Measurements from ENCODE around the gene PINLYP. TPM values are rescaled to one million over a fixed set of nuclear protein-coding genes. Genes with fewer than 3 reads are reported as not detected.

PINLYP gene
- total RNA-seq, 1 experiment from 2014 or later = 11.9 TPM

DNA sequence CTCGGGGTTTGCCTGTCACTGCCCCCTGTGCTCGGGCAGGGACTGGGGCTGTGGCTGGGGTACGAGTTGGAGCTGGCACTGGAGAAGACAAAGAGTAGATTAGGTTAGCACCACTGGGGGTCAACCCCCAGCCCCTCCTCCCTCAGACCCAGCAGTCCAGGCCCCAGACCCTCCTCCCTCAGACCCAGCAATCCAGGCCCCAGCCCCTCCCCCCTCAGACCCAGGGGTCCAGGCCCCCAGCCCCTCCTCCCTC is 23.5 kb upstream of the PINLYP start:
- Histone ChIP-seq H4K8ac (replicated peaks; ENCODE audit: insufficient read length, low read depth, low read length) (no peak overlapping the region), H3K4me2 (ENCODE audit: insufficient read depth, insufficient read length, low read length) (no peak overlapping the region), H3K23ac (ENCODE audit: insufficient read length, low read depth, low read length) (no peak overlapping the region), H3K9ac (ENCODE audit: extremely low read depth, insufficient read length, low read length) (no peak overlapping the region), H4K91ac (ENCODE audit: insufficient read length, low read depth, low read length) (no peak overlapping the region), H3K79me2 (ENCODE audit: insufficient read depth, low read length) (no peaks in the 10 kb centered on the region), H2BK120ac (ENCODE audit: low read depth, low read length, poor library complexity, severe bottlenecking) (no peak overlapping the region), H3T11ph (ENCODE audit: low read length) (no peak overlapping the region), H3K27ac (ENCODE audit: insufficient read length, low read depth, low read length) (no peak overlapping the region), H2BK20ac (ENCODE audit: low read depth, low read length, poor library complexity, severe bottlenecking) (no peak overlapping the region), H4K20me1 (ENCODE audit: control insufficient read depth, insufficient read depth, insufficient read length) (no peaks in the 10 kb centered on the region), H3K56ac (ENCODE audit: insufficient read length, low read depth, low read length) (no peak overlapping the region), H3K27me3 (ENCODE audit: insufficient read depth, low read length) (no peaks in the 10 kb centered on the region), H4K5ac (ENCODE audit: insufficient read length, low read depth, low read length) (no peak overlapping the region), H2BK12ac (ENCODE audit: insufficient read length, low read depth, low read length) (no peak overlapping the region), H2AK5ac (ENCODE audit: insufficient read length, low read length) (no peak overlapping the region), H3K9me3 (ENCODE audit: control insufficient read depth, low read depth, low read length) (no peaks in the 10 kb centered on the region), H3K79me1 (ENCODE audit: insufficient read depth, low read depth, low read length, poor library complexity, severe bottlenecking) (no peaks in the 10 kb centered on the region), H3K4me1 (ENCODE audit: insufficient read depth, low read length) (no peaks in the 10 kb centered on the region), H2AFZ (ENCODE audit: low read length) (no peak overlapping the region), H3K14ac (ENCODE audit: insufficient read depth, low read length) (no peak overlapping the region), H2BK5ac (ENCODE audit: insufficient read length, low read length) (no peak overlapping the region), H3K23me2 (ENCODE audit: insufficient read length, low read depth, low read length, poor library complexity, severe bottlenecking) (no peaks in the 10 kb centered on the region), H3K18ac (ENCODE audit: insufficient read length, low read depth, low read length) (no peak overlapping the region), H2BK15ac (ENCODE audit: low read depth, low read length) (no peak overlapping the region), H3K4ac (ENCODE audit: low read depth, low read length) (no peak overlapping the region)
- Mint-ChIP-seq H3K36me3 (ENCODE audit: insufficient read depth in 1 of 3, low read depth in 3 of 3) (peaks cover 20 to 62% (median 51%) of the 10 kb centered on the region in 3 experiments), H3K27me3 (ENCODE audit: low read depth) (no peaks in the 10 kb centered on the region), H3K27ac (no peak overlapping the region), H3K9me3 (0 out of 5 replicates have a peak, but pooled peaks cover 0 to 2% of the 10 kb centered on the region in 2 experiments), H3K4me1 (peaks cover 7 to 11% of the 10 kb centered on the region in 2 experiments), H3K4me3 (no peak overlapping the region)
- no CpG with 5 or more reads among the region's 3 CpGs for WGBS (ENCODE audit: extremely low coverage, insufficient read length, low lambda C conversion rate)
- no peak for DNase-seq
- TF ChIP-seq, protein P1, sequence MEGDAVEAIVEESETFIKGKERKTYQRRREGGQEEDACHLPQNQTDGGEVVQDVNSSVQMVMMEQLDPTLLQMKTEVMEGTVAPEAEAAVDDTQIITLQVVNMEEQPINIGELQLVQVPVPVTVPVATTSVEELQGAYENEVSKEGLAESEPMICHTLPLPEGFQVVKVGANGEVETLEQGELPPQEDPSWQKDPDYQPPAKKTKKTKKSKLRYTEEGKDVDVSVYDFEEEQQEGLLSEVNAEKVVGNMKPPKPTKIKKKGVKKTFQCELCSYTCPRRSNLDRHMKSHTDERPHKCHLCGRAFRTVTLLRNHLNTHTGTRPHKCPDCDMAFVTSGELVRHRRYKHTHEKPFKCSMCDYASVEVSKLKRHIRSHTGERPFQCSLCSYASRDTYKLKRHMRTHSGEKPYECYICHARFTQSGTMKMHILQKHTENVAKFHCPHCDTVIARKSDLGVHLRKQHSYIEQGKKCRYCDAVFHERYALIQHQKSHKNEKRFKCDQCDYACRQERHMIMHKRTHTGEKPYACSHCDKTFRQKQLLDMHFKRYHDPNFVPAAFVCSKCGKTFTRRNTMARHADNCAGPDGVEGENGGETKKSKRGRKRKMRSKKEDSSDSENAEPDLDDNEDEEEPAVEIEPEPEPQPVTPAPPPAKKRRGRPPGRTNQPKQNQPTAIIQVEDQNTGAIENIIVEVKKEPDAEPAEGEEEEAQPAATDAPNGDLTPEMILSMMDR (conservative IDR thresholded peaks at IDR 0.05) = no peak

All from H9 (cell line).